ENCODE data around the gene COL6A1.

- no peak for TF ChIP-seq CTCF (IDR thresholded peaks at IDR 0.05; ENCODE audit: low read depth, low read length, poor library complexity, severe bottlenecking)
- TF ChIP-seq EZH2phosphoT487 (IDR thresholded peaks at IDR 0.05; ENCODE audit: borderline replicate concordance, low read length), result no peak
Observed at GRCh38 chr21:46032100-46032499, 50.5 kb downstream of the COL6A1 start.

Data from DOHH2 (cell line).